Muscle of back (tissue), 13 donors: ENCODE results near the gene IL15RA. TPM values are rescaled to one million over a fixed set of nuclear protein-coding genes. Genes with fewer than 3 reads are reported as not detected.

Experiments
- DNase-seq, 3 donors: peaks; one replicate each; pipeline versions ENCODE4 v3.0.0 to v3.0.0-alpha.2; 2013
- long read RNA-seq, 9 donors: transcript quantifications; one replicate each; lab custom pipeline, GENCODE V29; 2026
- polyA plus RNA-seq, 10 donors: library from polyadenylated mRNA; unstranded; fragments of 120-200 nt; gene quantifications; one replicate each; pipeline ENCODE4 v1.2.1, GENCODE V29; 2013; ENCODE audit not compliant: insufficient read length in 10 of 10

The IL15RA gene, protein sequence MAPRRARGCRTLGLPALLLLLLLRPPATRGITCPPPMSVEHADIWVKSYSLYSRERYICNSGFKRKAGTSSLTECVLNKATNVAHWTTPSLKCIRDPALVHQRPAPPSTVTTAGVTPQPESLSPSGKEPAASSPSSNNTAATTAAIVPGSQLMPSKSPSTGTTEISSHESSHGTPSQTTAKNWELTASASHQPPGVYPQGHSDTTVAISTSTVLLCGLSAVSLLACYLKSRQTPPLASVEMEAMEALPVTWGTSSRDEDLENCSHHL
- 1 to 10 TPM; 1.2 to 3.9 (median 2.2) TPM for polyA plus RNA-seq
- long read RNA-seq, donor 1, partial matches to known transcripts: 0 of 4 reads
- long read RNA-seq, donor 1, other reads (novel, unspliced or antisense): 0 of 4 reads
- long read RNA-seq, donor 2: 0 reads
- long read RNA-seq, donor 3: 0 reads
- long read RNA-seq, donor 4: 0 reads
- long read RNA-seq, donor 5, partial matches to known transcripts: 0 of 3 reads
- long read RNA-seq, donor 5, other reads (novel, unspliced or antisense): 0 of 3 reads
- long read RNA-seq, donor 6: 0 reads
- long read RNA-seq, donor 7: 0 reads
- long read RNA-seq, donor 8: 0 reads
- long read RNA-seq, donor 9: 0 reads

DNA sequence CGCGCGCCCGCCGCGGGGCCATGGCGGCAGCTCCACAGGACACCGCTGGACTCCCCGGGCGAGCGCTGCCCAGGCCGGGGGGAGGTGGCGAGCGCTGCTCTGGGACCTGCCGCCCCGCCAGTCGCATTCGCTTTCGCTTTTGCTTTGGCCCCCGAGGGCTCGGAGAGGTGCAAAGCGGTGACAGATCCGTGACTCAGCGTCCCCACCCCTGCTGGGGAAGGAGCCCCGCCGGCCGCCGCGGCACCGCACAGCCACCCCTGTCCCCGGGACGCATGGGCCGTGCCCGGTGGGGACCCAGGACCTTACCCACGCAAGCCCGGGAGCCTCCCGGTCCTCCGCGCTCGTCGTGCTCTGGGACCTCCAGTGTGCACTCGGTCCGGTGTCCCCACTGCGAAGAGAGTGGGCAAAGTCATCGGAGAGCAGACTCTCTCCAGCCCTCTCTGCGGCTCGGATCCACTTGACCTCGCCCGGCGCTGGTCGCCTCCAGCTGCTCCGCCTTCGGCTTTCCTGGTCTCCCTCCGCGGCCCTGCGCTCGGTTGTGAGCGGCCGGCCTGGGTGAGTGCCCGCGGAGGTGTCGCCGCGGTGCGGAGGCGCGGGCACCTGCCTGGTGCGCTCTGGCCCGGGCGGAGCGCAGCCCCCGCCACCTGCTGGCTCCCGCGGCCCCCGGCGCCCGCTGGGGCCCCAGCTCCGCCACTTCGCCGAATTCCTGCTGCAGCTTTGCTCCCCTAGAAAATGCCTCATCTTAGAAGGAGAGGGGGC, at the start of gene IL15RA:
IL15RA (minus strand) TSS at position 73 of the 759 bp plus-strand sequence; CDS start at position 22, 51 bp downstream.
- peak in 2 of 3 donors; percentile 25 to 59 for DNase-seq

DNA sequence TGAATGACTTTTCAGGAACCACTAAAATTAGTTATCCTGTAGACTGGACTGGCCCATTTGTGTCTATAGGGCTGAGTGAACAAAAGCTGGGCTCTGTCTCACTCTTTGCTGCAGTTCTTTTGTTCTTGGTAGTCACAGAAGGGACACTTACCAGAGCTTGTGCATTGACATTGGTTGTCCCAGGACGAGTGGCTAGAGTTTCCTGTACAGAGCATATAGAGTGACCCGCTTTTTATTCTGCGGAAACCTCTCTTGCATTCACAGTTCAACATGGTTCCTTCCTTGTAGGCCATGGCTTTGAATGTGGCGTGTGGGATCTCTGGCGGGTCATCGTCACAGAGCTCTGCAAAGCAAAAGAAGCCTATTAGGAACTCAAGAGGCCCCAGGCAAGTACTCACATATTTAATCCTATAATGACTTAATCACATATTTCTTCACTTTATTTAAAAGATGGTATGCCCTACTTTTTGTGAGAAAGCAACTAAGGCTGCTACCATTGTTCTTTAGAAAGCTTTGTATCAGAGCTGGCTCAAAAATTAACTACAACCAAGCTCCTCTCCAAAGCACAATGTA, 48.4 kb upstream of the IL15RA start:
- DNase-seq: no peak

DNA sequence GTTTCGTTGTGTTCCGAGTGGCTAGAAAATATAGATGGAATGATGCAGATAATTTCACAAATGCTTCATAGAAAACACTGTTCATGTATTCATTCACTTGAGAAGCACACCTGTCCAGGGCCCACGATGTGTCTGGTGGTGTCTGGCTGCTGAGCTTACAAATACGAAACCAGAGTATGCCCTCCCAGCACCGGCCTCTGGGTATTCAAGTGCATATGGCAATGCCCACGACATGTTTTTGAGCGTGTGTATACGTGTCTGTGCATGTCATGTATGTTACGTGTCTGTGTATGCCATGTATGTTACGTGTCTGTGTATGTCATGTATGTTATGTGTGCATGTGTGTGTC, 47.0 kb upstream of the IL15RA start:
- no peak for DNase-seq

DNA sequence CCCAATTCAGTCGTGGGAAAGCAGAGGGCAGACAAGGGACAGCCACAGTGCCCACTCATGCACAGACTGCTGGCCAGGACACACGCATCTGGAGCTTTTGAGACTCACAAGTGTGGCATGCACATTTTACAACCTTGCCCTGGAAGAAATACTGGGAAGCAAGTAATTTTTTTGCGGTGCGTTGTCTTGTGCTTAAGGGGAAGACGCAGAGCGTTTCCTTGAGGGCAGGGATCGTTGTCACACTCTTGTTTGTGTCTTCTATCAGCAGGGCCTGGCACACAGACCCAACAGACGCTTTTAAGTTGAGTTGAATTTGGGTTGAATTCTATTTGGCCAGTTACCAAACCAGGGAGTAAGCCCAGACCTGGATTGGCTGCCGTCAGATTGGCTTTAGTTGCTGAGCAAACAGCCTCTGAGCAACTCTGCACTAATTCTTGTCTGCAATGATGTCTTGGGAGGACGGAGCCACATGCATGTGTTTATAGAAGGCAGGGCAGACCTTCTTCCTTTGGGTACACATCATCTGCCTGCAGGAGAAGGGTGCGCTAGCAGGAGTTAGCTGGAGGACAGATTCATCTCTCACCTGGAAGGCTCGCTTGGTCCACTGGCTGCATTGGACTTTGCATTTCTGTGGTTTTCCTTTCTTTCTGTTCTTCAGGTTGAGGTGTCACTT, 46.5 kb upstream of the IL15RA start:
- no peak for DNase-seq

DNA sequence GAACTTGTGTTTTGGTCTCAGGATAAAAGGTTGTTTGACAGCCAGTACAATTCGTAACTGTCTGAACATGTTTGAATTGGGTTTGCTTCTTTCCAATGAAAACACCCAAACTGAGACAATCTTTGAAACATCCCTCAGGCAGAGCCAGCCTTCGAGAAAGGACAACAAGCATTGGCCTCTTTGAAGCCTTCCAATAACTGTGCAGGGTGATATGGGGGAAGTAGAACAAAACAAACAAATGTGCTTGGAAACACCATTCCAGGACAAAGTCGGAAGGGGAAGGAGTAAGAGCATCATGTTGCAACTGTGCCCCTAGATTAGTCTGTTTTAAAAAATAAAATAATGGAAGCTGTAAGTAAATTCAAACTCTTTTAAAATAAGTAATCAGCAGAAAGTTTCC, 45.3 kb upstream of the IL15RA start:
- DNase-seq: no peak

DNA sequence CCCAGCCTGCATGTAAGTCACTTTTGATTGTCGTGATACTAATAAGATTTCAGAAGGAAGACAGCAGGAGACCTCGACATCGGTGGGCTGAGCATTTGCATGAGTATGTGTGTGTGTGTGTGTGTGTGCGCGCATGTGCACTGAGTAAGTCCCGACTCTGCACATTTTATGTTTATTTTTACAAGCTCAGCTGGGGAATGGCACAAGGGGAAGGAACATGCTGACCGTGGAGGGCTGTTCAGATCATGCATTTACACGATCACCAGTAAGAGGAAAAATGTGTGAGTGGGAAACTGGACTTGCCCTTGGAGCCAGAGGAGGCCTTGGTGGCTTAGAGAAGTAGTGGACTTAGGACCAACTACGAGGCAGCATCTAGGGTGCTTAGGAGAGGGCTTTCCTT, 43.5 kb upstream of the IL15RA start:
- peak in 1 of 3 donors; percentile 16 for DNase-seq

DNA sequence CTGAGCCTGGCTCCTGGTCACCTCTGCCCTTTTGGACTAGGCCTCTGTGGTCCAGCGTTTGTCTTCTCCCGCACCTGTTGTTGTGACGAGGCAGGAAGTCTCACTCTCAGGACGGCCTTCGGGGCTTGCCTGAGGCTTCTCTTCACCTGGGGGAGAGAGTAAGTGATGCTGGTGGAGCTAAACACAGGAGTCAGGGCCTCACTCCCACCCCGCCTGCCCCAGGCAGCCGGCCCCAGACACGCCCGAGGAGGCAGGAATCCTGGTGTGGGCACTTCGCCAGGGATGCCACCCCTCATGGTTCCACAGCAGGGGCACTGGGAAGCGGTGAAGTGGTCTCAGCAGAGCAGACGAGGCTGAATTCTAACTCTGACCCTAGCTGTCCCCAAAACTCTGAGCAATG, 42.5 kb upstream of the IL15RA start:
- no peak for DNase-seq

DNA sequence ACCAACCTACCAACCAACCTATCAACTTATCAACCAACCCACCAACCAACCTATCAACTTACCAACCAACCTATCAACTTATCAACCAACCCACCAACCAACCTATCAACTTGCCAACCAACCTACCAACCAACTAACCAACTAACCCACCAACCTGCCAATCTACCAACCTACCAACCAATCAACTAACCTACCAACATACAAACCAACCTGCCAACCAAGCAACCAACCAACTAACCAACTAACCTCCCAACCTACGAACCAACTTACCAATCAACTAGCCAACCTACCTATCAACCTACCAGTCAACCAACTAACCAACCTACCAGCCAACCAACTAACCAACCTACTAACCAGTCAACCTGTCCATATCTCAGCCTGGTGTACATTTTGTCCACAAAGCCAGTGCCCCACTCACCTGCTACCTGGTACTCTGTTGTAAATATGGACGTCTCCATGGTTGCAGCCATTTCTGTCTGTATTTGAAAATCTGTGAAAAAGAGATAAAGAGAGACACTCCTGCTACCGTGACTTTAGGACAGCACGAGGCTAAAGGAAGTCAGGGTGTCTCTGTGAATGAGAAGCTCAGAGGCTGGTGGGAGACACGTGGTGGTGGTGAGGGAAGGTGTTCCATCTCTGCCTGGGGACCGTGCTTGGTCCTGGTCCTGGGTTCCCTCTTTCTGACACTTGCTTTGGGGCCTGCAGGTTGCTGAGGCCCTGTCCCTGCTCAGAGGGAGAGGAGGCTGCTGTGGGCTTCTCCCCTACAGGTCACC, 41.9 kb upstream of the IL15RA start:
- DNase-seq: no peak

DNA sequence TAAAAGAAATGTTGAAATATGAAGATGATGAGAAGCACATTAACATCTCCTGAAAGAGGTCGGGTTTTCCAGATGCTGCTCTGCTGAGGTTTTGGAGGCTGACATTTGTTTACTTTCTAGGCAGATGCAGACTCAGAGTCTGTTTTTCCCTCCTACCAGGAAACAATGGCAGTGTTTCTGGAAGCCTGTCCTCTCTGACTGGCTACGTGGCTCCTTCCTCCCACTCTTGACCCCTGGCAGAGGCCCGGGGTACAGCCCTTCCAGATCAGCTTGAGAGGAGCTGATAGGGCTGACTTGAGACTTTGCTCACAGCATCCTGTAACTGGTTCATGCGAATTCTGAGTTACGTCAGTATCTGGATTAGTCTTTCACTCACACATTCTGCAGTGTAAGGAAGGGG, 41.1 kb upstream of the IL15RA start:
- no peak for DNase-seq

DNA sequence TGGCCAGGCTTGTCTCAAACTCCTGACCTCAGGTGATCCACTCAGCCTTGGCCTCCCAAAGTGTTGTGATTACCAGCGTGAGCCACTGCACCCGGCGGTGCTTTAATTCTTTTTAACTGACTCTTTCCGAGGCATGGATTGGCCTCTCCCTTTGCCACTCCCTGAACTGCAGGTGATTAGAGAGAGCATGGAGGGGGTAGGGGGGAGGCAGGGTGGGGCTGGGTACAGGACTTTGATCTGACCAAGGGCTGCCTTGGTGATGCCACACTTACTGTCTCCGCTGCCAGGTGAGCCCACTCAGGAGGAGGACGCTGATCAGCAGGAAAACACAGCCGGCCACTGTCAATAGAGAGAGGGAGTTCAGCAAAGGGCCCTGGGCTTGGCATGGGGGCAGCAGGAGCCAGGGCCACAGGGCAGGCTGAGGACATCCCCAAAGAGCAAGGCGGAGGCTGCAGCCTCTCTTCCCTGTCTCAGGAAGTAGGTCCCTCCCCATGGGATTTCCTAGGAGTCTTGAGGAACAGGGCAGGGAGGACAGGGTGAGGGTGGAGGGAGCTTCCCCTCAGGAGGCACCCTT, 40.5 kb upstream of the IL15RA start:
- no peak for DNase-seq

DNA sequence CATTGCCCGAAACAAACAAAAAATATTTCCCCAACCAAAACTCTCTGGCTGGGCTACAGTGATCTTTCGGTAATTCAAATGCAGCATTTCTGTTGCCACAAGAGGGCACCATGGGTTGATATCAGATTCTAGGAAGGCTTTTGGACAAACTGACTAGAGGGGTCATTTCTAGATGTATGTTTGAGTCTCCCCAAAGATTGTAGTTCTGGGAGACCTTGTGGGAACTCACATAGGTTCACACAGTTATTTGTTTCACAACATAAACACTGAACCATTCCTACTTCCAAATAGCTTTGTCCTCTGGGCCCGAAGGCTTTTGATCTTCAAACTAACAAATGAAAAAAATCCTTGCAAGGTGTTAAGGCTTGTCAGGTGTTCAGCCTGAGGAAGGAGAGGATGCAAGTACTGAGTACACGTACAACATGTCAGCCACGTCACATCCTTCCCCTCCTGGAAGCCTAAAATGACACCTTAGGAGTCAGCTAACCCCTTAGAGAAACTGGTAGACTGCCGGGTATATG, 37.0 kb upstream of the IL15RA start:
- DNase-seq: peak; percentile 25 to 62 (median 50)

DNA sequence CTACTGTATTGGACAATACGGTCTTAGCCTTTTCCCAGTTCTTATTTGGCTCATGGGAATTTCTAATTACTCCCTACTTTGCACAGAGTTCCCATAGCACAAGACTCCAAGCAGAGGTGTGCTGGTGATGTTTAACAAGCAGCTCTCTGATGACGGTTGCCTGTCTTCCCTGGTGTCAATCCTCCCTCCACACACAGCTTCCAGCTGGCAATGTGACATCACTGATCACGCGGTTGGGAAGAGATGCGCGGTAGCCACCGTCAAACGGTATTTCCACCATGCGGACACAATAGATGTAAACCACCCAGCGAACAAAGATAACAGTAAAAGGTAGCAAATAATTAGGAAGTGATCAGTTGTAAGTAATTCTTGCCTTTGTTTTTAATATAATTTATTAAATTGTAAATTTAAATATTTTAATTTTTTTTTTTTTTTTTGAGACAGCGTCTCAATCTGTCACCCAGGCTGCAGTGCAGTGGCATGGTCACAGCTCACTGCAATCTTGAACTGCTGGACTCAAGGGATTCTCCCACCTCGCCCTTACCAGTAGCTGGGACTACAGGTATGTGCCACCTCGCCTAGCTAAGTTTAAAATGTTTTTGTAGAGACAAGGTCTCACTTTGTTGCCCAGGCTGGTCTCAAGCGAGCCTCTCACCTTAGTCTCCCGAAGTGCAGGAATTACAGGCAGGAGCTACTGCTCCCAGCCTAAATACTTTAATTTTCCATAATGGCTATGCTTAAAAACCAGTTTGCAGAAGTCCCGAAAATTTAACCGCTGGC, 36.3 kb upstream of the IL15RA start:
- DNase-seq: no peak

DNA sequence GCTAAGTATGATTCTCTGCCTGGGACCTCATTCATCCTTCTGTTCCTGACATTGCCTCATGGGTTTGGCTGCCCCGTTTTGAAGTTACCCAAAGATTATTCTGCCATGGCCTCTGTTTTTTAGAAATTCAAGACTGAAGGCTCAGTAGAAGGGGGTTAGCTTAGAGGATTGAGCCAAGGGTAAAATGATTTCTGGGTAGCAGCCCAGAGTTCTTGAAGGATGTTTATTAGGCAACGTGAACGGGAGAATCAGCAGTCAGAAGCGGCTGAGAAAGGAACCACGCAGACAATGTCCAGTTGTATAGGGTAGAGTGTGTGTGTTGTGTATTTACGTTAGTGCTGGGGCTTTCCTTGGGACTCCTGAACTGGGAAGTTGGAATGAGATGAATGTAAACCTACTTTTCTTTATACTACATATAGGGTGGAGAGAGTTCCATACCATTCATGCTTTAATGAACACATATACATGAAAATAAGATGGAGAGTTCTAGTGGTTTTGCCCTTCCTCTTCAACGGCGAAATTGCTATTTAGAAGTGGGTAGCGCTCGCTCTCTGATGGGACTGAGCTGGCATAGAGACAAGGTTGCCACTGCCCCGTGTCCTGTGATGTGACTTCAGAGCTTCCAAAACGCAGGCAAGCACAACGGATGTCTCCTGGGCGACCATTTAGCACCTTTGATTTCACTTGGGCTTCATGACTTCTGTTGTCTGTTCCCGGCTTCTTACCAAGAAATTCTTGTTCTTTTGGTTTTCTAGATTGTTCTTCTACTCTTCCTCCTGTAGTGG, 35.0 kb upstream of the IL15RA start:
- DNase-seq: no peak

DNA sequence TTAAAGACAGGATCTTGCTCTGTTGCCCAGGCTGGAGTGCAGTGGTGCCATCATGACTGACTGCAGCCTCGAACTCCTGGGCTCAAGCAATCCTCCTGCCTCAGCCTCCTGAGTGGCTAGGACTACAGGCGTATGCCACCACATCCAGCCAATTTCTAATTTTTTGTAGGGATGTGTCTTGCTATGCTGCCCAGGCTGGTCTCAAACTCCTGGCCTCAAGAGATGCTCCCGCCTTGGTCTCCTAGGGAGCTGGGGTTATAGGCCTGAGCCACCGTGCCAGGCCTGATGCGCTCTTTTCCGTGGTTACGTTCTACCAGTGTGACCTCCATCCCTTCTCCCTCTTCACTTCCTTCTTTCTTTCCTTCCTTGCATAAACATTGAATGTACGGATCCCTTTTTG, 34.2 kb upstream of the IL15RA start:
- DNase-seq: no peak

DNA sequence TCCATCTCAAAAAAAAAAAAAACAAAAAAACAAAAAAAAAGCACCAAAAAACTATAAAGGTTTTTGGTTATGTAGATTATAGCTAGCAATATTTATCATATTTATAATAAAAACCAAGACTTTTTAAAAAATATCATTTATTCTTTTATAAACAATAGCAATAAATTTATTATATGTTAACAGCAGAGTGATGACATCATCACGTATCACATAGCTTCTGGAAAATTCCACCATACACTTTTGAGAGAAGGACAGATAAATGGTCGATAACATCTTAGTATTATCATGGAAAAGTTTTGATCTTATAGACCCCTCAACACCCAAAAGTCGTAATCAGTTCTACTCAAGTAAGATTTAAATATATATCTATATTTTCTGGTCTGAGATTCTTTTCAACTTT, 33.2 kb upstream of the IL15RA start:
- DNase-seq: no peak

DNA sequence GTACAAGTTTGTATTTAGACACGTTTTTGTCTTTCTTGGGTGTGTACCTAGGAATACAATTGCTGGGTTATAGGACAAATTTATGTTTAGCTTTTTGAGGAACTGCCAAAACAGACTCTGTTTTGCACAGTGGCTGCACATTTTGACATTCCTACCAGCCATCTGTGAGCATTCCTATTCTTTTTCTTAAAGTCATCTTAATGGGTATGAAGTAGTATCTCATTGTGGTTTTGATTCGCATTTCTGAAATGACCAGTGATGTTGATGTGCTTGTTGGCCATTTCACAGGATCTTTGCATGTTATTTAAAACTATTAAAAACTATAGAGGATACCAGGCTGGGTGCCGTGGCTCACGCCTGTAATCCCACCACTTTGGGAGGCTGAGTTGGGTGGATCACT, 32.6 kb upstream of the IL15RA start:
- DNase-seq: no peak

DNA sequence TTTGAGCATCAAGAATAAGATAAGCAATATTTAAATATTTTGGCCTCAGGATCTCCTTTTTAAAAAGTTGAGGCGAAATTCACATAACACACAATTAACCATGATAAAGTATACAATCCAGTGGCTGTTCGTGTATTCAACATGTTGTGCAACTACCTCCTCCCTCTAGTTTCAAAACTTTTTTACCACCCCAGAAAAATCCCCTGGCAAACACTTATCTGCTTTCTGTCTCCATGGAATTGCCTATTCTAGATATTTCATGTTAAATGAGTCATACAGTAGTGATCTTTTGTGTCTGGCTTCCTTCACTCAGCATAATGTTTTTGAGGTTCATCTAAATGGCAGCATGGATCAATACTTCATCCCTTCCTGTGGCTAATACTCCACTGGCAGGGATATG, 31.8 kb upstream of the IL15RA start:
- no peak for DNase-seq

DNA sequence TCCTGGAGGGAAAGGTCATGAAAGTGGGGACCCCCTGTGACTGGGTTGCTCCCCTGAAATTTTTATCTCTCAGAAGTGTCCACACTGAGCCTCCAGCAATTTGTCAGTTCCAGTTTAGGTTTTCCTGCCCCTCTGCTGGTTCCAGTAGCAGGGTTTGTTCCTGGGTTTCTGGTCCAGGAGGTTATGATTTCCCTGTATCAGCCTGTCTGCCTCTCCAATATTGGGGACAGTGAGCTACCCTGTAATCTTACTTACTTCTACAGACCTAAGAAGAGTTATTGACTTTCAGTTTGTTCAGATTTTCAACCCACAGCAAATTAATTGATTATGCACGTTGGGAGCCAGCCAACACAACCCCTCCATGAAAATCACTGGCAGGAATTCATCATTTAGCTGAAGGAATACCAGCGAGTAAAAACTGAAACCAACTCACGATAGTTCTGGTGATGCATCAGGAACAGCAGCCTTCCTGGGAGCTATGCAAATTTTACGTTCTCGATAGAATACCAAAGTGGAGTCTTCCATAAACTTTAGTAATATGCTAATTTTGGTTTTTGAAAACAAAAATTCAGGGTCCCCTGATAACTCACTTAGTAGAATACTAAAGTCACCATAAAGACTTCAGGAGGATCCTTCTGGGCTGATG, 31.3 kb upstream of the IL15RA start:
- DNase-seq: no peak
